ENCODE results near the gene TGFBI. TPM values are rescaled to one million over a fixed set of nuclear protein-coding genes. Genes with fewer than 3 reads are reported as not detected.
A peak's percentile ranks its signal among the peaks of the same experiment; 100 is the strongest.

Gene TGFBI
- total RNA-seq, 2 donors from 2014 or later = 158 to 173 TPM

DNA sequence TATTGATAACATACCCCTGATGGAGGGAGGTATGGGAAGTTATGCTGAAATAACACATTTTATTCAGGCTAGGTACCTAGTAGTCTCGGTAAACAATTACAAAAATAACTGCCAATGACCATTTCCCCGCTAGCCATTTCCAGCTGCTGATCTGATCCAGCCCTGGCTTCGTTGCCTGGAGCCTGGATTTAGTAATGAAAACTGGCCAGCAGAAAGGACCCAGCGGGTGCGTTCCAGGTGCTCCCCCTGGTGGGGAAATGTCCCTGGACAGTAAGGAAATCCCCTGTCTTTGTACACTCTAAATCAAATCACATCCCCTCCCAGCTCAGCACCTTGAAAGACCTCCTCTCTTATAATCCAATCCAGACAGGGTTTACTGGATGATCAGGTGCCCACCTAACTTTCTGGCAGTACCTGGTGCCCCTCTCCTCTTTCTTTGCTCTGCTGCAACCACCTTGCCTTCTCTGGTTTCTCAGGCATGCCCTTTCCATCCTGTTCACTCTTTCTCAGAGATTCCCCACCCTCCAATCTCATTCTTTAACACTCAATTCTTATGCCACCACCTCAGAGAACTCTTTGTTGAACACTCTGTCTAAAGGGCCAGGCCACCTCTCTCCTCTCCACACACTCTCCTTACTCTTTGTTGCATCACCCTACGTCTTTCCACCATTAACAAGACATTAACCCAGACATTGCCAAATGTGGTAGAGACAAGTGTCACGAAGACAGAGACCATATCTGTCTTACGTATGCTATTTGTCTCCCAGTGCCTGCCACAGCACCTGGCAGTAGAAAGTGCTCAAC is 53.8 kb downstream of the TGFBI start:
- Histone ChIP-seq H3K4me3 (no peak overlapping the region), H3K9me3 (no peaks in the 10 kb centered on the region), H3K27me3 (replicated peaks; ENCODE audit: insufficient read depth) (no peaks in the 10 kb centered on the region), H3K36me3 (no peaks in the 10 kb centered on the region), H3K27ac (no peak overlapping the region), H3K4me1 (ENCODE audit: control insufficient read depth in 1 of 2, low read depth in 2 of 2) (peaks cover 0 to 17% of the 10 kb centered on the region in 2 donors)
- DNase-seq (ENCODE audit: low spot score) (no peak), ATAC-seq (ENCODE audit: insufficient number of reproducible peaks, low FRiP score, low read depth) (peak; percentile 25)
- TF ChIP-seq, protein P1, sequence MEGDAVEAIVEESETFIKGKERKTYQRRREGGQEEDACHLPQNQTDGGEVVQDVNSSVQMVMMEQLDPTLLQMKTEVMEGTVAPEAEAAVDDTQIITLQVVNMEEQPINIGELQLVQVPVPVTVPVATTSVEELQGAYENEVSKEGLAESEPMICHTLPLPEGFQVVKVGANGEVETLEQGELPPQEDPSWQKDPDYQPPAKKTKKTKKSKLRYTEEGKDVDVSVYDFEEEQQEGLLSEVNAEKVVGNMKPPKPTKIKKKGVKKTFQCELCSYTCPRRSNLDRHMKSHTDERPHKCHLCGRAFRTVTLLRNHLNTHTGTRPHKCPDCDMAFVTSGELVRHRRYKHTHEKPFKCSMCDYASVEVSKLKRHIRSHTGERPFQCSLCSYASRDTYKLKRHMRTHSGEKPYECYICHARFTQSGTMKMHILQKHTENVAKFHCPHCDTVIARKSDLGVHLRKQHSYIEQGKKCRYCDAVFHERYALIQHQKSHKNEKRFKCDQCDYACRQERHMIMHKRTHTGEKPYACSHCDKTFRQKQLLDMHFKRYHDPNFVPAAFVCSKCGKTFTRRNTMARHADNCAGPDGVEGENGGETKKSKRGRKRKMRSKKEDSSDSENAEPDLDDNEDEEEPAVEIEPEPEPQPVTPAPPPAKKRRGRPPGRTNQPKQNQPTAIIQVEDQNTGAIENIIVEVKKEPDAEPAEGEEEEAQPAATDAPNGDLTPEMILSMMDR (IDR thresholded peaks at IDR 0.05) = peak; percentile 82

DNA sequence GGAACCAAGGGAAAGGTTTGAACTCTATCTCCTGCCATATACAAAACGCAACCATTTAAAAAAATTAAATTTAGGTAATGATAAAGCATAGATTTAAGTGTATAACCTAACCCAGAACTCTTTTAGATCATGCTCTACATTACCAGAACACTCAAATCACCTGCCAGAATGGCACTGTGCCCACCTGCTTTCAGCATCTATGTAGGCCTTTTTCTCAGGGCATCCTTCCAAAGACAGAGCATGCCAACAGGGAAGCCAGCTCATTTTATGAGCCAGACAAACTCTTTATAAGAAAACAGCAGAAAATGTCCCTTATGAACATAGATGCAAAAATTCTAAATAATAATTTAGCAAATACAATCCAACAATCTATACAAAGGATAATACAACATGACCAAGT is 55.9 kb downstream of the TGFBI start:
- TF ChIP-seq, protein P1 (IDR thresholded peaks at IDR 0.05) = no peak
- H3K27me3 ChIP-seq (replicated peaks; ENCODE audit: insufficient read depth) = no peaks in the 10 kb centered on the region
- H3K27ac ChIP-seq = no peak overlapping the region
- peaks cover 0 to 28% of the 10 kb centered on the region in 2 donors for H3K4me1 ChIP-seq (ENCODE audit: control insufficient read depth in 1 of 2, low read depth in 2 of 2)
- ATAC-seq (ENCODE audit: insufficient number of reproducible peaks, low FRiP score, low read depth) (no peak), DNase-seq (ENCODE audit: low spot score) (peak; percentile 60)
- no peaks in the 10 kb centered on the region for H3K9me3 ChIP-seq
- no peak overlapping the region for H3K4me3 ChIP-seq
- H3K36me3 ChIP-seq = no peaks in the 10 kb centered on the region

DNA sequence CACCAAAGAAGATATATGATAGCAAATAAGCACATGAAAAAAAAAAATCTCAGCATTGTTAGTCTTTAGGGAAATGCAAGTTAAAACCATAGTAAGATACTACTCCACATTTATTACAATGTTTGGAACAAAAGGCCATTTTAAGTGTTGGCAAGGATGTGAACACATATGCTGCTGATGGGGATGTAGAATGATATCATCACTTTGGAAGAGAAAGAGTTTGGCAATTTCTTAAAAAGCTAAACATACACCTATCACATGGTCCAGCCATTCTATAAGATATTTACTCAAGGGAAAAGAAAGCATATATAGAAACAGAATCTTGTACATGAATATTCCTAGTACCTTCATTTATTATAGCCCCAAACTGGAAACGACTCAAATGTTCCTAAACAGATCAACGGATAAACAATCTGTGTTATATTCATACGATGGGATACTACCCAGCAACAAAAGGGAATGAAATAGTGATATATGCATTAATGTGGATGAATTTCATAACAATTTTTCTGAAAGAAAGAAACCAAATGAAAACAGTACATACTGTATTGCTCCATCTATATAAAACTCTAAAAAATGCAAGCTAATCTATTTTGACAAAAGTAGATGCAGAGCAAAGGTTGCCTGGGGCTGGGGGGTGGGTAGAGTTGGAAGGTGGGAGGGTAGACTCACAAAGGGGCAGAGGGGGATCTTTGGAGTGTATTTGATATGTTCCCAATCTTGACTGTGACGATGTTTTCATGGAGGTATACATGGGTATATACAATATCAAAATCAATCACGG is 58.2 kb downstream of the TGFBI start:
- DNase-seq (ENCODE audit: low spot score) (no peak), ATAC-seq (ENCODE audit: insufficient number of reproducible peaks, low FRiP score, low read depth) (no peak)
- Histone ChIP-seq H3K9me3 (no peaks in the 10 kb centered on the region), H3K27ac (no peak overlapping the region), H3K4me3 (no peak overlapping the region), H3K27me3 (replicated peaks; ENCODE audit: insufficient read depth) (no peaks in the 10 kb centered on the region), H3K36me3 (no peaks in the 10 kb centered on the region), H3K4me1 (ENCODE audit: control insufficient read depth in 1 of 2, low read depth in 2 of 2) (peaks cover 0 to 28% of the 10 kb centered on the region in 2 donors)
- TF ChIP-seq, protein P1 (IDR thresholded peaks at IDR 0.05) = no peak

DNA sequence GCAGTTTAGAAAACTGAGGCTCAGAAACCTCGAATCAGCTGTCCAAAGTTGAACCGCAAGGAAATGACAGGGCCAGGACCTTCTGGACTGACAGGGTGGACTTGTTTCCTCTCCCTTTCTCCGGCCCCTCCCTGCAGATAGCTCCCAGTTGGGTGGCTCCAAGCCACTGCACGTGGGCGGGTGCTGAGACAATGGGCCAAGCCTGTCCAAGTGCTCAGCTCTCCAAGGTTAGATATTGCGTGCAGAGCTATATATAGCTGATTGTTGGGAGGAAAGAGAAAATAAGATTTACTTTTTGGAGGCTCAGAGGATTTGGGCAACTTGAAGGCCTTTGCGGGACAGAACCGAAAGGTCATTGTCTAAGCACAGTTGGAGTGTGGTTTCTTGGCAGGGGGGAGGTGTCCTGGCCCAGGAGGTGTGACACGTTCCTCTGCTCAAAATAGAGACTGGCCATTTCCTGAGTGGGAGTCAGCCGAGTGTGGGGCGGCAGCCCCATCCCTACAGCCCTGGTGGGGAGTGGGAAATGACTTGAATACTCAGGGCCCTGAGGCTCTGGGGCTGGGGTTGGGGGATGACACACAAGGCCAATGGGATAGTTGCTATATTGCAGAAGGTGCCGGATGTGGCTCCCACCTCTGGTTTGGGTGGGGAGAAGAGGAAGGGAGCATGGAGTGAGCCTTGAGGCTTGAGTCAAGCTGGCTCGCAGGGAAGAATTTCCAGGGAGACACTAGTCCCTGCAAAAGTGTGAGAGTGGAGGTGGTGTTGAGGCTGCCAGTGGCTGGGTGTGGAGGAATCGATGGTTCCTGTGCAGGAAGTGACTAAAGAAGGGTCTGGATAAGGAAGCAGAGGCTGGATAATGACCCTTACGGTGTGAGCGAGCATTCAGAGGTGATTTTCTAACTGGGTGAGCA is 59.4 kb downstream of the TGFBI start:
- Histone ChIP-seq H3K4me3 (peak overlapping the region; percentile 14), H3K27ac (peak overlapping the region; percentile 17 to 49)

More for the DNA sequence above, 59.4 kb downstream of the TGFBI start:
- Histone ChIP-seq H3K36me3 (no peaks in the 10 kb centered on the region), H3K27me3 (replicated peaks; ENCODE audit: insufficient read depth) (no peaks in the 10 kb centered on the region), H3K9me3 (no peaks in the 10 kb centered on the region), H3K4me1 (ENCODE audit: control insufficient read depth in 1 of 2, low read depth in 2 of 2) (peaks cover 0 to 25% of the 10 kb centered on the region in 2 donors)
- ATAC-seq (ENCODE audit: insufficient number of reproducible peaks, low FRiP score, low read depth) (peak; percentile 63), DNase-seq (ENCODE audit: low spot score) (no peak)
- TF ChIP-seq, protein P1 (IDR thresholded peaks at IDR 0.05) = no peak

Measured in thoracic aorta (tissue), 2 donors.